ENCODE results near the gene MBOAT7. TPM values are rescaled to one million over a fixed set of nuclear protein-coding genes. Genes with fewer than 3 reads are reported as not detected.
"Not testable (repeated sequence)": the region's sequence is repeated elsewhere in the genome, so short reads cannot be mapped to it uniquely, and the experiment has no call there.

The MBOAT7 gene
- total RNA-seq, 2 experiments from 2014 or later: 18.1 to 25.0 TPM

DNA sequence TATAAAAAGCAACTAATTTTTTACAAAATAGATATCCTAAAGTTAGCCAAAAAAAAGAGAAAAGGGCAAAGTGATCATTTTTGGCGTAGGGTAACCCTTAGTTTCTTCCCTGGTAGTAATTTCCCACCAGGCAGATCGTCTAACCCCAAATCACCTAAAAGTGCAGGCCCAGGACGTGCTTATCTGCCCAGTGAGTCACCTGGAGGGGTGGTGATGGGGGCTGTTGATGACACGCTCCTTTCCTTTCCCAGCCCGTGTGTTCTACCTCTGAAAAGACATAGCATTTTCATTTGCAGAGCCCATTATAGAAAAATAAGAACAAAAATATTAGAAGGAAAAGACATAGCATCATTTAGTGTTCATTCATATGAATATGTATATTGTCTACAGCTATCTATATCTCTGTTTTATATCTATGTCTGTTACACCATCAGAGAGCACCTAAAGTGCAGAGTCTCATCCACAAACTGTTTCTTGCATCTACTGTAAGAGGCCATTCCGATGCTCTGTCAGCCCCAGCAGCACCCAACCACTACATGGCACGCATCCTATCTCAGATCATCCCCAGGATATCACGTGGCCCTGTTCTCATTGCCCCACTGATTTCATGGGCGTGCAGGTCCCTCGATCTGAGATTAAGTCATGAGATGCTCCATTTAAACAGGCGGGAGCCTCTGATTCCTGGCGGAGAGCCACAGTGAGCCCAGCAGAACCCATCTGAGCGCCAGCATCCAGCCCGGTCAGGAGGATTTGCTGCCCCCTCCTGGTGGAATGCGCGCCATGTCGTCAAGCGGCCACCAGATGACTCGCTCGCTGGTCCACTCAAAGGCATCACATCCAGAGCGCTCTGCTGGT is 41.9 kb upstream of the MBOAT7 start:
- no peaks in the 10 kb centered on the region for H3K9me2 ChIP-seq (ENCODE audit: insufficient read depth, low read length)
- H4K20me1 ChIP-seq (ENCODE audit: insufficient read depth, low read length): no peaks in the 10 kb centered on the region
- no peak overlapping the region for H3K4me3 ChIP-seq (ENCODE audit: low read depth, low read length, poor library complexity, severe bottlenecking)
- no peaks in the 10 kb centered on the region for H3K79me2 ChIP-seq (ENCODE audit: insufficient read depth, low read depth, low read length)
- H3K27ac ChIP-seq (ENCODE audit: low read depth, low read length, poor library complexity, severe bottlenecking): no peak overlapping the region
- no peak overlapping the region for H2AFZ ChIP-seq (ENCODE audit: low read length)
- ChIA-PET POLR2A (no interaction called here), CTCF (ENCODE audit: unreplicated experiment) (no interaction called here)
- H3K9me3 ChIP-seq (ENCODE audit: low read length): peaks cover 6% of the 10 kb centered on the region; the same call in 1 of the 2 replicates
- TF ChIP-seq CTCF (conservative IDR thresholded peaks at IDR 0.05; ENCODE audit: low read length) (peak; percentile 99), EZH2phosphoT487 (IDR thresholded peaks at IDR 0.05; ENCODE audit: borderline replicate concordance, low read depth, low read length) (no peak)
- intact Hi-C loops (cut with micrococcal nuclease; ENCODE audit: unreplicated experiment): loop anchor here (1.0 kb wide), 1 partner anchor 63 kb away; no protein-coding TSS in a partner anchor
- no peaks in the 10 kb centered on the region for H3K36me3 ChIP-seq (ENCODE audit: insufficient read depth, low read length)
- no peaks in the 10 kb centered on the region for H3K4me1 ChIP-seq (ENCODE audit: insufficient read depth, low read length, poor library complexity, severe bottlenecking)
- BruUV-seq (replicated peaks): no TSS peak
- H3K4me2 ChIP-seq (ENCODE audit: low read length): no peak overlapping the region
- peak; percentile 76 for DNase-seq (ENCODE audit: low spot score)

DNA sequence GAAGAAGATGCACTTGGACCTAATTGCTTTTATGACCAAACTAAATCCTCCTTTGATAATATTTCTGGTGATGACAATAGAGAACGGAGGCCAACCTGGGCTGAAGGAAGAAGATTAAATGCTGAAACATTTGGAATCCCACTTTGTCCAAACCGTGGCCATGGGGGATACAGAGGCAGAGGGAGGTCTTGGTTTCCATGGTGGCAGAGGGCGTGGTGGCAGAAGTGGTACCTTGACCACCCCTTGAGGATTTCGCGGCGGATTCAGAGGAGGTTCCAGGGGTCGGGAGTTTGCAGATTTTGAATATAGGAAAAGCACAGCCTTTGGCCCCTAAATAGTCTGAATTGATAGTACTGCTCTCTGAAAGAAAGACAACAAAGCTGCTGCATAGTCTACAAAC is 40.7 kb upstream of the MBOAT7 start:
- TF ChIP-seq EZH2phosphoT487 (IDR thresholded peaks at IDR 0.05; ENCODE audit: borderline replicate concordance, low read depth, low read length) (no peak), CTCF (conservative IDR thresholded peaks at IDR 0.05; ENCODE audit: low read length) (no peak)
- no peak overlapping the region for H3K27ac ChIP-seq (ENCODE audit: low read depth, low read length, poor library complexity, severe bottlenecking)
- intact Hi-C loops (cut with micrococcal nuclease; ENCODE audit: unreplicated experiment): no loop called here
- H3K4me3 ChIP-seq (ENCODE audit: low read depth, low read length, poor library complexity, severe bottlenecking): no peak overlapping the region
- no peak overlapping the region for H3K4me2 ChIP-seq (ENCODE audit: low read length)
- H2AFZ ChIP-seq (ENCODE audit: low read length): no peak overlapping the region
- DNase-seq (ENCODE audit: low spot score): no peak
- no peaks in the 10 kb centered on the region for H3K4me1 ChIP-seq (ENCODE audit: insufficient read depth, low read length, poor library complexity, severe bottlenecking)
- no peaks in the 10 kb centered on the region for H4K20me1 ChIP-seq (ENCODE audit: insufficient read depth, low read length)
- ChIA-PET POLR2A (no interaction called here), CTCF (ENCODE audit: unreplicated experiment) (no interaction called here)
- no peaks in the 10 kb centered on the region for H3K79me2 ChIP-seq (ENCODE audit: insufficient read depth, low read depth, low read length)
- BruUV-seq (replicated peaks): no TSS peak
- no peaks in the 10 kb centered on the region for H3K36me3 ChIP-seq (ENCODE audit: insufficient read depth, low read length)
- no peaks in the 10 kb centered on the region for H3K9me2 ChIP-seq (ENCODE audit: insufficient read depth, low read length)
- peaks cover 4% of the 10 kb centered on the region; the same call in 1 of the 2 replicates for H3K9me3 ChIP-seq (ENCODE audit: low read length)

DNA sequence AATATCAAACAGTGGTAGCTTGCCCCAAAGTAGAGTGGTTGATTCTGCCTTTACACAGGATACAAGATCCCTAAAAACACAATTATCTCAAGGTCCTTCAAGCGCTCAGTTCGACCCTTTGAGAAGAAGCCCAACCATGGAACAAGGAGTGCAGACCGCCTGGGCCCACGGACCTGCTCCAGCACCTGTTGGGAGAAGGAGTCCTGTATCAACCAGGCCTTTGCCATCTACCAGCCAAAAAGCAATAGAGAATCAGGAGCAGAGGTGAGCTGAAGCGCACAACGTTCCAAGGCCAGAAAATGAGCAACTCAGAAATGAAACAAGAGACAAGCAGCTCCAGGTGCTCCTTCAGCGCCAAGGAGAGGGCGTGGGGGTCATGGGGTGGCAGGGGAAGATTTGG is 39.8 kb upstream of the MBOAT7 start:
- ChIA-PET CTCF (ENCODE audit: unreplicated experiment) (no interaction called here), POLR2A (no interaction called here)
- no peaks in the 10 kb centered on the region for H3K9me3 ChIP-seq (ENCODE audit: low read length)
- BruUV-seq (replicated peaks): no TSS peak
- H3K4me1 ChIP-seq (ENCODE audit: insufficient read depth, low read length, poor library complexity, severe bottlenecking): no peaks in the 10 kb centered on the region
- H3K9me2 ChIP-seq (ENCODE audit: insufficient read depth, low read length): no peaks in the 10 kb centered on the region
- H3K4me2 ChIP-seq (ENCODE audit: low read length): no peak overlapping the region
- no peak for DNase-seq (ENCODE audit: low spot score)
- intact Hi-C loops (cut with micrococcal nuclease; ENCODE audit: unreplicated experiment): no loop called here
- no peaks in the 10 kb centered on the region for H4K20me1 ChIP-seq (ENCODE audit: insufficient read depth, low read length)
- no peaks in the 10 kb centered on the region for H3K36me3 ChIP-seq (ENCODE audit: insufficient read depth, low read length)
- H3K27ac ChIP-seq (ENCODE audit: low read depth, low read length, poor library complexity, severe bottlenecking): no peak overlapping the region
- no peak overlapping the region for H3K4me3 ChIP-seq (ENCODE audit: low read depth, low read length, poor library complexity, severe bottlenecking)
- TF ChIP-seq CTCF (conservative IDR thresholded peaks at IDR 0.05; ENCODE audit: low read length) (no peak), EZH2phosphoT487 (IDR thresholded peaks at IDR 0.05; ENCODE audit: borderline replicate concordance, low read depth, low read length) (no peak)
- no peaks in the 10 kb centered on the region for H3K79me2 ChIP-seq (ENCODE audit: insufficient read depth, low read depth, low read length)
- H2AFZ ChIP-seq (ENCODE audit: low read length): no peak overlapping the region

DNA sequence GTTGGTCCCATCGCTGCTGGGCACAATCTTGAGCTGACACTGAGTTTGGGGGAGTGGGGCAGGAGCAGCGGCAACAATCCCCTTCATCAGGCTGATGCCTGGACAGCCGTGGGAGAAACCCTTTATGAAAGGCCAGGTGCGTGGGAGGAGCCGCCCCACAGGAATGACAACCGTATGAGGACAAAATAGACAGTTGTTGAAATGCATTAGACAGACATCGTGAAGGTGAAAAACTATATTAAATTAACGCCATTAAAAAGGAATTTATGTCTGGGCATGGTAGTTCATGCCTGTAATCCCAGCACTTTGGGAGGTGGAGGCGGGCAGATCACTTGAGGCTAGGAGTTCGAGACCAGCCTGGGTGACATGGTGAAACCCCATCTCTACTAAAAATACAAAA is 35.2 kb upstream of the MBOAT7 start:
- intact Hi-C loops (cut with micrococcal nuclease; ENCODE audit: unreplicated experiment); POLR2A ChIA-PET; H3K79me2 ChIP-seq (ENCODE audit: insufficient read depth, low read depth, low read length): not testable (repeated sequence)

More for the DNA sequence above, 35.2 kb upstream of the MBOAT7 start:
- H3K4me2 ChIP-seq (ENCODE audit: low read length); H3K4me3 ChIP-seq (ENCODE audit: low read depth, low read length, poor library complexity, severe bottlenecking); H3K27ac ChIP-seq (ENCODE audit: low read depth, low read length, poor library complexity, severe bottlenecking); DNase-seq (ENCODE audit: low spot score); H3K4me1 ChIP-seq (ENCODE audit: insufficient read depth, low read length, poor library complexity, severe bottlenecking); CTCF ChIA-PET (ENCODE audit: unreplicated experiment); H3K9me2 ChIP-seq (ENCODE audit: insufficient read depth, low read length); H4K20me1 ChIP-seq (ENCODE audit: insufficient read depth, low read length); H3K9me3 ChIP-seq (ENCODE audit: low read length); H2AFZ ChIP-seq (ENCODE audit: low read length); BruUV-seq (replicated peaks); H3K36me3 ChIP-seq (ENCODE audit: insufficient read depth, low read length): not testable (repeated sequence)
